Measurements from ENCODE around the gene SPTSSA. TPM values are rescaled to one million over a fixed set of nuclear protein-coding genes. Genes with fewer than 3 reads are reported as not detected.
"Not testable (repeated sequence)": the region's sequence is repeated elsewhere in the genome, so short reads cannot be mapped to it uniquely, and the experiment has no call there.

Gene SPTSSA
- total RNA-seq, 1 experiment from 2014 or later: 14.2 TPM

DNA sequence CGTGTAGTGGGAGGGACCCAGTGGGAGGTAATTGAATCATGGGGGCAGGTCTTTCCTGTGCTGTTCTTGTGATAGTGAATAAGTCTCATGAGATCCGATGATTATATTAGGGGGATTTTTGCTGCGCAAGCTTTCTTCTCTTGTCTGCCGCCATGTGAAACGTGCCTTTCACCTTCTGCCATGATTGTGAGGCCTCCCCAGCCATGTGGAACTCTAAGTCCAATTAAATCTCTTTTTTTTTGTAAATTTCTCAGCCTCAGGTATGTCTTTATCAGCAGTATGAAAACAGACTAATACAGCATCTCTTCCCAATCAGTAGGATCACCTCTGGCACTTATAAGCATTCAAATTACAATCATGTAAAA, 34.0 kb downstream of the SPTSSA start:
- not testable (repeated sequence) for DNase-seq (ENCODE audit: low read depth)

GRCh38 chr14:34426313-34427295, 35.4 kb downstream of the SPTSSA start:
- DNase-seq (ENCODE audit: low read depth): no peak

- DNase-seq (ENCODE audit: low read depth): no peak
Observed at GRCh38 chr14:34425095-34425851, 36.8 kb downstream of the SPTSSA start.

DNA sequence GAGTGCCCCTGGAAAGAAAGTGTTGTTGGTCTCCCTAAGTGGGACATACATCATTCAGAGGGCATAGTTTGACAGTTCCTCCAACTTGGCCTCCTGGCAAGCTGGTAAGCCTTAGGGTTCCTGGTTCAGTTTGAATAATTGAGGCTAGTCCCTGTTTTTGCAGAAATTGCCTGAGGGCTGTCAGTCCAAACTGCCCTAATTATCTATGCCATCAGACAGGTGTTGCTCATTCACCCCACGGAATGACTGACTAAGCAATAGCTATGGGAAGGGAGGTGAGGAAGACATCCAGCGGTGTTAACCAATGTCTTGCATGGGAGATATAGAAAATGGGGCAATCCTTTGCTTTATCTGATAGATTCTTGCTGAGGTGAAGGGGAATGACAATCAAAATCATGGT, 37.6 kb downstream of the SPTSSA start:
- no peak for DNase-seq (ENCODE audit: low read depth)

GRCh38 chr14:34423445-34423844, 38.6 kb downstream of the SPTSSA start:
- DNase-seq (ENCODE audit: low read depth): no peak

DNA sequence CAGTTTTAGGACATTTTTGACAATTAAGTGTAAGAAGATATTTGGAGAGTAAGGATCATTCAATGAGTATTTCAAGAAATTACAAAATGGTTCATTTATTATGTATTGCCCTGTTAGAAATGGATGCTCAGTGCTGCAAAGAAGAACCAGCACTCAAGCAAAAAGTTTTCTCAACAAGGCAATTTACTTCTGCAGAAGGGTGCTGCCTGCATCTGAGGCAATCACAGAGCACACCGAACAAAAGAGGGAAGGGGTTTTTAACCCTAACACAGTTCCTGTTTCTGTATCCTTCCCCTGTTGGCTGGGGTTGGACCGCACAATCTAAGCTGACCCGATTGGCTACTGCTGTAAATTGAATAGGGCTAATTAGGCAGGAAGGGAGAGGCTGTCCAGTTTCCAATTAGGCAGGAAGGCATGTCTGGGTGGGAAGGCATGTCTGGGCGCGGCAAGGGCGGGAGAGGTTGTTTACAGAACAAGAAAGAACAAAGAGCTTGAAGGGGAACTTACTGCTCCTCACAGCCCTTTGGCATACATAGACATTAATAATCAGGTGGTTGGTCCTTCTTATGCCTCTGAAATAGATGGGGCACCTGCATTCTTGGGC, 41.4 kb downstream of the SPTSSA start:
- DNase-seq (ENCODE audit: low read depth): no peak

GRCh38 chr14:34409721-34410120, 52.3 kb downstream of the SPTSSA start:
- no peak for DNase-seq (ENCODE audit: low read depth)

GRCh38 chr14:34407951-34408350, 54.1 kb downstream of the SPTSSA start:
- DNase-seq (ENCODE audit: low read depth): no peak

DNA sequence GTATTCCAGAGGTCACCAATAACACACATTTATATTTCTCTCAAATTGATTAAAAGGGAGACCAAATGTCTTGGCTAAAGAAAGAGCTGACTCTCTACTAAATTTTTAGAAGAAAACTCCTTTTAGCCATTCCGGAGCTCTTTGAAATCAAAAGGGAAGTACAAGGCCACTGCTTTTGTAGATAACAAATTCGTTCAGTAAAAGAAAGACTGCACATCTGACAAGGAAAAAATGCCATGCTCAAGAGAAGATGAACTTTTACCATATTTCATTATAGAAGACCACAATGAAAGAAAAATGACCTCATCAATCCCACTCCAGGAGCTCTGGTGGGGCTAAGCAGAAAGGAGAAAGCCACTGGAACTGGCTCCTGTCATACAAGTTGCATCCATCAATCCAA, 57.6 kb downstream of the SPTSSA start:
- DNase-seq (ENCODE audit: low read depth): no peak

GRCh38 chr14:34403646-34404045, 58.4 kb downstream of the SPTSSA start:
- no peak for DNase-seq (ENCODE audit: low read depth)

GRCh38 chr14:34398024-34398423, 64.0 kb downstream of the SPTSSA start:
- no peak for DNase-seq (ENCODE audit: low read depth)

DNA sequence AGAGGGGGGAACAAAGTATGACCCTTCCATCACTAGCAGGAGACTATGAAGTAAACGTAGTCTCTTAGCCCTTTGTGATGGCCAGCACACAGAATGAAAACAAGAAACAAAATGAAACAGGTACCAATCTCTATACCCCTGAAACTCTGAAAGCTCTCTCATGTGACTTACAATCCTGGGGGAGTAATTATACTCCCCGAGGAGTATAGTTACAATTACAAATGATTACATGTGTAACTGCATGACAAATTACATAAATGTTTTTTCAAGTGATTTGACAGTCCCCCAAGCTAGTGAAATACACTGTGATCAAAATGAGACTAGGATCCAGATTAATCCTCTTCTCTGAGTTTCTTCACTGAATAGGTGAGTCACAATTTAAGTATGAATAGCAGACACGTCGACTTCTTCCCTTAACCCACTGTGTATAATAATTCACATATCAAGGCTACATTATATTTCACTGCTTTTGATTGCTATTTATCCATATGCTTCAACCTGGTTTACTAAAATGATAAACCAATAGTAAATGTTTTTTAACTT, 74.0 kb downstream of the SPTSSA start:
- no peak for DNase-seq (ENCODE audit: low read depth)

- DNase-seq (ENCODE audit: low read depth): no peak
Observed at GRCh38 chr14:34386865-34387485, 75.1 kb downstream of the SPTSSA start.

DNA sequence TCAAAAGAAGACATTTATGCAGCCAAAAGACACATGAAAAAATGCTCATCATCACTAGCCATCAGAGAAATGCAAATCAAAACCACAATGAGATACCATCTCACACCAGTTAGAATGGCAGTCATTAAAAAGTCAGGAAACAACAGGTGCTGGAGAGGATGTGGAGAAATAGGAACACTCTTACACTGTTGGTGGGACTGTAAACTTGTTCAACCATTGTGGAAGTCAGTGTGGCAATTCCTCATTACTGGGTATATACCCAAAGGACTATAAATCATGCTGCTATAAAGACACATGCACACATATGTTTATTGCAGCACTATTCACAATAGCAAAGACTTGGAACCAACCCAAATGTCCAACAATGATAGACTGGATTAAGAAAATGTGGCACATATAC, 76.2 kb downstream of the SPTSSA start:
- DNase-seq (ENCODE audit: low read depth): not testable (repeated sequence)

- no peak for DNase-seq (ENCODE audit: low read depth)
Observed at GRCh38 chr14:34383839-34384238, 78.2 kb downstream of the SPTSSA start.

Other genes with a start within 250 kb of the SPTSSA start
- gene EAPP, start 77.5 kb upstream of the SPTSSA start, total RNA-seq (2014; rRNA removed; shearing (Covaris generic)): 73.8 and 112 TPM in 2 replicates
- gene SNX6, start 167.9 kb upstream of the SPTSSA start, total RNA-seq (2014; rRNA removed; shearing (Covaris generic)): 166 and 192 TPM in 2 replicates

Data from Daoy (cell line).